ENCODE results near the gene CTNNA3. TPM values are rescaled to one million over a fixed set of nuclear protein-coding genes. Genes with fewer than 3 reads are reported as not detected.

CTNNA3 gene
- polyA plus RNA-seq, 2 donors, result 0.08 to 0.10 TPM

GRCh38 chr10:67668448-67668847 lies 27.5 kb downstream of the CTNNA3 start:
- WGBS, 2 donors, result 84 to 88% methylated on average over 3 of the region's 3 CpGs

GRCh38 chr10:67667035-67667425 lies 29.0 kb downstream of the CTNNA3 start:
- Histone ChIP-seq H3K9me3 (ENCODE audit: control insufficient read depth in 2 of 2, insufficient read depth in 1 of 2, low read depth in 1 of 2, low read length in 1 of 2) (no peaks in the 10 kb centered on the region), H3K4me1 (ENCODE audit: control insufficient read depth in 2 of 2, insufficient read depth in 2 of 2, low read length in 1 of 2) (no peaks in the 10 kb centered on the region), H3K36me3 (ENCODE audit: control insufficient read depth in 2 of 2, insufficient read depth in 2 of 2, low read length in 1 of 2) (no peaks in the 10 kb centered on the region), H3K27me3 (ENCODE audit: control insufficient read depth in 1 of 2, insufficient read depth in 2 of 2, low read length in 2 of 2) (no peaks in the 10 kb centered on the region), H3K27ac (ENCODE audit: low read depth in 2 of 2, low read length in 1 of 2) (no peak overlapping the region), H3K4me3 (ENCODE audit: low read depth in 1 of 2, low read length in 2 of 2) (no peak overlapping the region)
- 91 to 94% methylated on average over 1 of the region's 1 CpG for WGBS, 2 donors

More at GRCh38 chr10:67668448-67668847, 27.5 kb downstream of the CTNNA3 start:
- H3K9me3 ChIP-seq (ENCODE audit: control insufficient read depth in 2 of 2, insufficient read depth in 1 of 2, low read depth in 1 of 2, low read length in 1 of 2), result no peaks in the 10 kb centered on the region
- no peaks in the 10 kb centered on the region for H3K36me3 ChIP-seq (ENCODE audit: control insufficient read depth in 2 of 2, insufficient read depth in 2 of 2, low read length in 1 of 2)
- H3K4me1 ChIP-seq (ENCODE audit: control insufficient read depth in 2 of 2, insufficient read depth in 2 of 2, low read length in 1 of 2), result no peaks in the 10 kb centered on the region
- no peak overlapping the region for H3K4me3 ChIP-seq (ENCODE audit: low read depth in 1 of 2, low read length in 2 of 2)
- H3K27me3 ChIP-seq (ENCODE audit: control insufficient read depth in 1 of 2, insufficient read depth in 2 of 2, low read length in 2 of 2), result no peaks in the 10 kb centered on the region
- H3K27ac ChIP-seq (ENCODE audit: low read depth in 2 of 2, low read length in 1 of 2), result no peak overlapping the region

DNA sequence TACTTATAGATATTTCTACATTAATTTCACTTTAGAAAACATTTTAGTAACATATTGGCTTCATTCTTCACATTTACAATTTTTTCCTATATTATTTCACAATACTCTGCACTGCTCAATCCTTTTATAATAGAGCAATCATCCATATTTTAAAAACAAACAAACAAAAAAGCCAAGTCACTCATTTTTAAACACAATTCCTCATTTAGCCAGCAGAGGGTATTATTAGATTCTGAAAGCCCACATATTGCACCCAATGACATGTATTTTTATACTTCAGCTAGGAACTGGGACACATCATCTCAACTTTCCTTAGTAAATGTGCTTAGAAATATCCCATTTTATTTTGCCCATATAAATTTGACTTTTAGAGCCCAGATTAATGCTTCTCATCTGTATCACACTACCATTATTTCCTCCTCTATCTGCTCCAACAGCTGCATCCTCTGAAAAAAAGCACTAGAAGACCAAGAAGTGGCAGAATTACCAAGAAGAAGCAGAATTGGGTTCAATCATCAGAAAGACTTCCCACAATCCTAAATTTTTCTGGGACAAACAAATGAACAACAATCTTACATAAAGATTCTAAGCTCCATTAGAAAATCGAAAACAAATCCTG lies 29.5 kb downstream of the CTNNA3 start:
- no peaks in the 10 kb centered on the region for H3K9me3 ChIP-seq (ENCODE audit: control insufficient read depth in 2 of 2, insufficient read depth in 1 of 2, low read depth in 1 of 2, low read length in 1 of 2)
- H3K27me3 ChIP-seq (ENCODE audit: control insufficient read depth in 1 of 2, insufficient read depth in 2 of 2, low read length in 2 of 2), result no peaks in the 10 kb centered on the region
- H3K4me1 ChIP-seq (ENCODE audit: control insufficient read depth in 2 of 2, insufficient read depth in 2 of 2, low read length in 1 of 2), result no peaks in the 10 kb centered on the region
- 85 to 92% methylated on average over 1 of the region's 1 CpG for WGBS, 2 donors
- no peaks in the 10 kb centered on the region for H3K36me3 ChIP-seq (ENCODE audit: control insufficient read depth in 2 of 2, insufficient read depth in 2 of 2, low read length in 1 of 2)
- no peak overlapping the region for H3K4me3 ChIP-seq (ENCODE audit: low read depth in 1 of 2, low read length in 2 of 2)
- H3K27ac ChIP-seq (ENCODE audit: low read depth in 2 of 2, low read length in 1 of 2), result no peak overlapping the region

GRCh38 chr10:67665491-67665890 lies 30.5 kb downstream of the CTNNA3 start:
- Histone ChIP-seq H3K27ac (ENCODE audit: low read depth in 2 of 2, low read length in 1 of 2) (no peak overlapping the region), H3K27me3 (ENCODE audit: control insufficient read depth in 1 of 2, insufficient read depth in 2 of 2, low read length in 2 of 2) (no peaks in the 10 kb centered on the region), H3K9me3 (ENCODE audit: control insufficient read depth in 2 of 2, insufficient read depth in 1 of 2, low read depth in 1 of 2, low read length in 1 of 2) (no peaks in the 10 kb centered on the region), H3K36me3 (ENCODE audit: control insufficient read depth in 2 of 2, insufficient read depth in 2 of 2, low read length in 1 of 2) (no peaks in the 10 kb centered on the region), H3K4me3 (ENCODE audit: low read depth in 1 of 2, low read length in 2 of 2) (no peak overlapping the region), H3K4me1 (ENCODE audit: control insufficient read depth in 2 of 2, insufficient read depth in 2 of 2, low read length in 1 of 2) (no peaks in the 10 kb centered on the region)

DNA sequence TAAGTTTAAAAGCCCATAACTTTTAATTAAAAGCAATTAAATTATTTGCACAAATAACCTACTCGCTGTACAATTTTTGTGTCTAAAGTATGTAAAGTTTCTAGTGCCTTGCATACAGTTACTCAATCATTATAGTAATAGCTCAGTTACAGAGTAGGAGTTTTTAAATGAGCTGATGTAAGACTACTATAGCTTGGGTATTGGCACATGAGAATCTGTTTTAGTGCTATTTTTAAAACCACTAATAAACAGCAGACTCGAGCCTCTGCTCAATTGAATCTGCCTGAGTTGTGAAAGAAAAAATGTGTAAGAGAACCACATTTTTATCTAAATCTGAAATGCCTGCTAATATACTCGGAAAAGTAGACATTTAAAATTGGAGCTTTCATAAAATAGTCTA lies 31.1 kb downstream of the CTNNA3 start:
- no peaks in the 10 kb centered on the region for H3K4me1 ChIP-seq (ENCODE audit: control insufficient read depth in 2 of 2, insufficient read depth in 2 of 2, low read length in 1 of 2)
- H3K27ac ChIP-seq (ENCODE audit: low read depth in 2 of 2, low read length in 1 of 2), result no peak overlapping the region
- no peaks in the 10 kb centered on the region for H3K9me3 ChIP-seq (ENCODE audit: control insufficient read depth in 2 of 2, insufficient read depth in 1 of 2, low read depth in 1 of 2, low read length in 1 of 2)
- no peak overlapping the region for H3K4me3 ChIP-seq (ENCODE audit: low read depth in 1 of 2, low read length in 2 of 2)
- H3K27me3 ChIP-seq (ENCODE audit: control insufficient read depth in 1 of 2, insufficient read depth in 2 of 2, low read length in 2 of 2), result no peaks in the 10 kb centered on the region
- no peaks in the 10 kb centered on the region for H3K36me3 ChIP-seq (ENCODE audit: control insufficient read depth in 2 of 2, insufficient read depth in 2 of 2, low read length in 1 of 2)
- 58 to 60% methylated on average over 3 of the region's 3 CpGs for WGBS, 2 donors

DNA sequence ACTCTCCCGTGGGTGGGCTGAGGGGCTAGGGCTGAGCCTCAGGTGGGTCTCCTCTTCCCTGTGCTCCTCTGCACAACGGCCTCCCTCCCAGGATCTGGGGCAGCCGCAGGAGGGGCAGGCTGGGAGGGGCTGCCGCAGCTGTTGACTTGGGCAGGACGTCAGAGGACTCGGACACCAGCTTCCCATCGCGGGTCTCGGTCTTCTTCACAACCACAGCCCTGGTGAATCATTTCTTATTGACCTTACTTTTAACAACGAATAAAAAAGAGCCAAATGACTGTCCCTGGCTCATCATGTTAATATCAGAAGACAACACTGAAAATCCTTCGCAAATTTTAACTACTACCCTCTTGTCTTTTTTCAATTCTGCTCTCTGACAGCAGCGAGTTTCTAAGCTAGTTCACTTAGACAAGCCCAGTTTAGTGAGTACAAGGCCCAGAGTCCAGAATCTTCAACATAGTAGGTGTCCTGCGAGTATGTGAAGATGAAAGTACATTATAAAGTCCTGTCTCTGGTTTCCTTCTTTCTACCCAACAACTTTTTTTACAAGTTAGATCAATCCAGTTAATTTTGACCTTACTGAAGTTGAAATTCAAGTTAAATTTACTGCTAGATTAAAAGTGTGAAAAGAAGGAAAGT lies 32.4 kb downstream of the CTNNA3 start:
- Histone ChIP-seq H3K36me3 (ENCODE audit: control insufficient read depth in 2 of 2, insufficient read depth in 2 of 2, low read length in 1 of 2) (no peaks in the 10 kb centered on the region), H3K9me3 (ENCODE audit: control insufficient read depth in 2 of 2, insufficient read depth in 1 of 2, low read depth in 1 of 2, low read length in 1 of 2) (no peaks in the 10 kb centered on the region), H3K4me1 (ENCODE audit: control insufficient read depth in 2 of 2, insufficient read depth in 2 of 2, low read length in 1 of 2) (no peaks in the 10 kb centered on the region), H3K27me3 (ENCODE audit: control insufficient read depth in 1 of 2, insufficient read depth in 2 of 2, low read length in 2 of 2) (no peaks in the 10 kb centered on the region), H3K4me3 (ENCODE audit: low read depth in 1 of 2, low read length in 2 of 2) (no peak overlapping the region), H3K27ac (ENCODE audit: low read depth in 2 of 2, low read length in 1 of 2) (no peak overlapping the region)
- WGBS, 2 donors, result 66 to 67% methylated on average over 13 of the region's 13 CpGs

DNA sequence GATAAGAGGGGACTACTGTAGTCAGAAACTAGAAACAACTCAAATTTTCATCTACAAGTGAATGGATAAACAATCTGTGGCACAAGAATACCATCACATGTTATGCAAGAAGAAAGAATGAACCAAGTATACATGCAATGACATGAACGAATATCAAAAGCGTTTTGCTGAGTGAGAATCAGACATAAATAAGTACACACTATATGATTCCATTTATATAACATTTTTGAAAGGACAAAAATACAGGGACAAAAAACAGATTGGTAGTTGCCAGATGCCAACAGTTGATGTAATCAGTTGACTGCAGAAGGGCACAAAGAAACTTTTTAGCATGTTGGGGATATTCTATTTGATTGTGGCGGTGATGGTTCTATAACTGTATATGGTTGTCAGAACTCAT lies 33.6 kb downstream of the CTNNA3 start:
- WGBS, 2 donors, result 80 to 86% methylated on average over 3 of the region's 3 CpGs
- Histone ChIP-seq H3K4me1 (ENCODE audit: control insufficient read depth in 2 of 2, insufficient read depth in 2 of 2, low read length in 1 of 2) (no peaks in the 10 kb centered on the region), H3K27ac (ENCODE audit: low read depth in 2 of 2, low read length in 1 of 2) (no peak overlapping the region), H3K4me3 (ENCODE audit: low read depth in 1 of 2, low read length in 2 of 2) (no peak overlapping the region), H3K27me3 (ENCODE audit: control insufficient read depth in 1 of 2, insufficient read depth in 2 of 2, low read length in 2 of 2) (no peaks in the 10 kb centered on the region), H3K36me3 (ENCODE audit: control insufficient read depth in 2 of 2, insufficient read depth in 2 of 2, low read length in 1 of 2) (no peaks in the 10 kb centered on the region), H3K9me3 (ENCODE audit: control insufficient read depth in 2 of 2, insufficient read depth in 1 of 2, low read depth in 1 of 2, low read length in 1 of 2) (no peaks in the 10 kb centered on the region)

- Histone ChIP-seq H3K9me3 (ENCODE audit: control insufficient read depth in 2 of 2, insufficient read depth in 1 of 2, low read depth in 1 of 2, low read length in 1 of 2) (no peaks in the 10 kb centered on the region), H3K27ac (ENCODE audit: low read depth in 2 of 2, low read length in 1 of 2) (no peak overlapping the region), H3K36me3 (ENCODE audit: control insufficient read depth in 2 of 2, insufficient read depth in 2 of 2, low read length in 1 of 2) (no peaks in the 10 kb centered on the region), H3K4me3 (ENCODE audit: low read depth in 1 of 2, low read length in 2 of 2) (no peak overlapping the region), H3K27me3 (ENCODE audit: control insufficient read depth in 1 of 2, insufficient read depth in 2 of 2, low read length in 2 of 2) (no peaks in the 10 kb centered on the region), H3K4me1 (ENCODE audit: control insufficient read depth in 2 of 2, insufficient read depth in 2 of 2, low read length in 1 of 2) (no peaks in the 10 kb centered on the region)
- 76 to 83% methylated on average over 2 of the region's 2 CpGs for WGBS, 2 donors
Measured at GRCh38 chr10:67659497-67659896, 36.5 kb downstream of the CTNNA3 start.

DNA sequence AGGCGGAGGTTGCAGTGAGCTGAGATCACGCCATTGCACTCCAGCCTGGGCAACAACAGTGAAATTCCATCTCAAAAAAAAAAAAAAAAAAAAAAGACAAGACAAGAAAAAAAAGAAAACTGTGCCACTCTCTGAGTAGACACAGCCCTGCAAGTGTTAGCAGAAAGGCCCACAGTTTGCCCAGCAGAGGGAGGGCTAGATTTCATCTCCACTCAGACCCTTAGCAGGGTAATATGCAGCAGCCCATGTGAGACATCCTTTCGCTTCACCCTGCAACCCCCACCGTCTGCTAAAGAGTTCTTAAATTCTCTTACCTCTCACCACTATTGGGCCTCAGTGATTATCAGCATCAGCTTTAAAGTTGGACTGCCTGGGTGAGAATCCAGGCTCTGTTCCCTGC lies 38.2 kb downstream of the CTNNA3 start:
- Histone ChIP-seq H3K27me3 (ENCODE audit: control insufficient read depth in 1 of 2, insufficient read depth in 2 of 2, low read length in 2 of 2) (no peaks in the 10 kb centered on the region), H3K9me3 (ENCODE audit: control insufficient read depth in 2 of 2, insufficient read depth in 1 of 2, low read depth in 1 of 2, low read length in 1 of 2) (no peaks in the 10 kb centered on the region), H3K4me3 (ENCODE audit: low read depth in 1 of 2, low read length in 2 of 2) (no peak overlapping the region), H3K27ac (ENCODE audit: low read depth in 2 of 2, low read length in 1 of 2) (no peak overlapping the region), H3K4me1 (ENCODE audit: control insufficient read depth in 2 of 2, insufficient read depth in 2 of 2, low read length in 1 of 2) (no peaks in the 10 kb centered on the region), H3K36me3 (ENCODE audit: control insufficient read depth in 2 of 2, insufficient read depth in 2 of 2, low read length in 1 of 2) (no peaks in the 10 kb centered on the region)
- 82 to 86% methylated on average over 4 of the region's 4 CpGs for WGBS, 2 donors

DNA sequence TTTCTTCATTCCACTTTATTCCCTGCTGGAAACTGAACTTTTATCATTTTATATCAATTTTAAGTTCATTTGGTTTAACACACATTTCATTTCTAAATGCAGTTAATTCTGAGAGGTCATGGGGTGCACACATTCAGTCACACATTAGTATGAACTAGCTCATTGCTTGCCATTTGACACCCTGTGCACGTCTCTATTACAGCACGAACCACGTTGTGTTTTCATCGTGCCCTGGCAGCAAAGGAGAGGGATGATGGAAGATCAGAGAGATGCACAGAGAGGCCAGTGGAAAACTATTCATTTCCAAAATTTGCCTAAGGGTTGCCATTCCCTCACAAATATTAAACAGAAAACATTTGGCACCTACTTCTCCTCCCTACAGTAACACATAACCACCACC lies 45.4 kb downstream of the CTNNA3 start:
- 85% methylated on average over 4 of the region's 4 CpGs for WGBS, 2 donors
- Histone ChIP-seq H3K36me3 (ENCODE audit: control insufficient read depth in 2 of 2, insufficient read depth in 2 of 2, low read length in 1 of 2) (no peaks in the 10 kb centered on the region), H3K9me3 (ENCODE audit: control insufficient read depth in 2 of 2, insufficient read depth in 1 of 2, low read depth in 1 of 2, low read length in 1 of 2) (no peaks in the 10 kb centered on the region), H3K4me1 (ENCODE audit: control insufficient read depth in 2 of 2, insufficient read depth in 2 of 2, low read length in 1 of 2) (no peaks in the 10 kb centered on the region), H3K4me3 (ENCODE audit: low read depth in 1 of 2, low read length in 2 of 2) (no peak overlapping the region), H3K27ac (ENCODE audit: low read depth in 2 of 2, low read length in 1 of 2) (no peak overlapping the region), H3K27me3 (ENCODE audit: control insufficient read depth in 1 of 2, insufficient read depth in 2 of 2, low read length in 2 of 2) (no peaks in the 10 kb centered on the region)

Data from esophagus (tissue), 2 donors.